ENCODE results near the gene ARGLU1.

DNA sequence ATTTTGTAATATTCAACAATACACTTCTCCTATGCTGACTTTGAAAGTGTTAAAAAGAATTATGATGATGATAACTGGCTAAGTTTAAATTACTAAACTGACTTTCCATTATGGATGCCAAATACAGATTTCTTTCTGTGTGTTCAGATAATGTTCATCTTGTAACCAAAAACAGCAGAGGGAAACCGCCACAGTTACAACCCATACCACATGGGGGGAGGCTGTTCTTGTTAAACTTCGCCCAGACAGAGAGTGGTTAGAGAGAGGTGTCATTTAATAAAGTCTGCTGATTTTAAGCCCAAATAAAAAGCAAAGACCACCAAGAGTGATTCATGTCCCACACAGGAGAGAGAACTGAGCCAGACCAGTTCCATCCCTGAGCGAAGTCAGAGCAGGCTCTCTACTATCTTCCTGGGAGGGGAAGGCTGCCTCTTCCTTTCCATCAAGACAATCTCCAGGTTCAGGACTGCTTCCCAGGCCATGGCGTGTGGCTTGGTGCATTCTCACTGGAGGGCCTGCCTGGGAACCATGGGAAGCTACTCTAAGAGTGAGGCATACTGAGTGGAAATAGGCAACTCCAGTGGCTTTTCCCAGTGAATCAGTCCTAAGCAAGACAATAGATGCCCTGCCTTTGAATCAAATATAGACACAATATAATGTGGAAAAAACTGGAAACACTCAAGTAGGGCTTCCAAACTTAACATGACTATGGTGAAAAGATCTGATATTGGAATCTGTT, 50.7 kb downstream of the ARGLU1 start:
- TF ChIP-seq, protein P1, sequence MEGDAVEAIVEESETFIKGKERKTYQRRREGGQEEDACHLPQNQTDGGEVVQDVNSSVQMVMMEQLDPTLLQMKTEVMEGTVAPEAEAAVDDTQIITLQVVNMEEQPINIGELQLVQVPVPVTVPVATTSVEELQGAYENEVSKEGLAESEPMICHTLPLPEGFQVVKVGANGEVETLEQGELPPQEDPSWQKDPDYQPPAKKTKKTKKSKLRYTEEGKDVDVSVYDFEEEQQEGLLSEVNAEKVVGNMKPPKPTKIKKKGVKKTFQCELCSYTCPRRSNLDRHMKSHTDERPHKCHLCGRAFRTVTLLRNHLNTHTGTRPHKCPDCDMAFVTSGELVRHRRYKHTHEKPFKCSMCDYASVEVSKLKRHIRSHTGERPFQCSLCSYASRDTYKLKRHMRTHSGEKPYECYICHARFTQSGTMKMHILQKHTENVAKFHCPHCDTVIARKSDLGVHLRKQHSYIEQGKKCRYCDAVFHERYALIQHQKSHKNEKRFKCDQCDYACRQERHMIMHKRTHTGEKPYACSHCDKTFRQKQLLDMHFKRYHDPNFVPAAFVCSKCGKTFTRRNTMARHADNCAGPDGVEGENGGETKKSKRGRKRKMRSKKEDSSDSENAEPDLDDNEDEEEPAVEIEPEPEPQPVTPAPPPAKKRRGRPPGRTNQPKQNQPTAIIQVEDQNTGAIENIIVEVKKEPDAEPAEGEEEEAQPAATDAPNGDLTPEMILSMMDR (IDR thresholded peaks at IDR 0.05; ENCODE audit: borderline replicate concordance, extremely low read depth, low read length, poor library complexity, severe bottlenecking): no peak
- no peak for TF ChIP-seq EZH2 (IDR thresholded peaks at IDR 0.05; ENCODE audit: borderline replicate concordance, low read depth, low read length, severe bottlenecking)

Measured in DND-41 (cell line).